Loucy (cell line): Measurements from ENCODE around the gene MRPS26.
"Not testable (repeated sequence)": the region's sequence is repeated elsewhere in the genome, so short reads cannot be mapped to it uniquely, and the experiment has no call there.

Experiments
- EZH2phosphoT487 ChIP-seq: fragments of 200-600 bp; IDR thresholded peaks from 2 replicates; pipeline ENCODE4 v1.6.1; 2018; ENCODE audit warnings: antibody characterized with exemption, mild to moderate bottlenecking, moderate library complexity, borderline replicate concordance
- TF ChIP-seq, protein P1 (sequence below): fragments of 200-600 bp; sonication (generic); conservative IDR thresholded peaks from 2 replicates; pipeline ENCODE4 v1.5.1; 2014; ENCODE audit warnings: mild to moderate bottlenecking, antibody characterized with exemption, low read length

- TF ChIP-seq, protein P1, sequence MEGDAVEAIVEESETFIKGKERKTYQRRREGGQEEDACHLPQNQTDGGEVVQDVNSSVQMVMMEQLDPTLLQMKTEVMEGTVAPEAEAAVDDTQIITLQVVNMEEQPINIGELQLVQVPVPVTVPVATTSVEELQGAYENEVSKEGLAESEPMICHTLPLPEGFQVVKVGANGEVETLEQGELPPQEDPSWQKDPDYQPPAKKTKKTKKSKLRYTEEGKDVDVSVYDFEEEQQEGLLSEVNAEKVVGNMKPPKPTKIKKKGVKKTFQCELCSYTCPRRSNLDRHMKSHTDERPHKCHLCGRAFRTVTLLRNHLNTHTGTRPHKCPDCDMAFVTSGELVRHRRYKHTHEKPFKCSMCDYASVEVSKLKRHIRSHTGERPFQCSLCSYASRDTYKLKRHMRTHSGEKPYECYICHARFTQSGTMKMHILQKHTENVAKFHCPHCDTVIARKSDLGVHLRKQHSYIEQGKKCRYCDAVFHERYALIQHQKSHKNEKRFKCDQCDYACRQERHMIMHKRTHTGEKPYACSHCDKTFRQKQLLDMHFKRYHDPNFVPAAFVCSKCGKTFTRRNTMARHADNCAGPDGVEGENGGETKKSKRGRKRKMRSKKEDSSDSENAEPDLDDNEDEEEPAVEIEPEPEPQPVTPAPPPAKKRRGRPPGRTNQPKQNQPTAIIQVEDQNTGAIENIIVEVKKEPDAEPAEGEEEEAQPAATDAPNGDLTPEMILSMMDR: not testable (repeated sequence)
- not testable (repeated sequence) for TF ChIP-seq EZH2phosphoT487
Measured at GRCh38 chr20:3015302-3015701, 30.6 kb upstream of the MRPS26 start.
